OCI-LY3 (cell line): ENCODE results near the gene NKAIN2.

Source experiments
- EZH2phosphoT487 ChIP-seq: fragments of 200-600 bp; shearing (Covaris generic); IDR thresholded peaks from 2 replicates; pipeline ENCODE4 v1.6.1; 2018; ENCODE audit warnings: antibody characterized with exemption, mixed run types, low read depth
- TF ChIP-seq, protein P1 (sequence below): fragments of 200-600, 300-600 bp; sonication (generic); IDR thresholded peaks from 2 replicates; pipeline ENCODE4 v1.5.1; 2014; ENCODE audit warnings: antibody characterized with exemption, low read length, low read depth

DNA sequence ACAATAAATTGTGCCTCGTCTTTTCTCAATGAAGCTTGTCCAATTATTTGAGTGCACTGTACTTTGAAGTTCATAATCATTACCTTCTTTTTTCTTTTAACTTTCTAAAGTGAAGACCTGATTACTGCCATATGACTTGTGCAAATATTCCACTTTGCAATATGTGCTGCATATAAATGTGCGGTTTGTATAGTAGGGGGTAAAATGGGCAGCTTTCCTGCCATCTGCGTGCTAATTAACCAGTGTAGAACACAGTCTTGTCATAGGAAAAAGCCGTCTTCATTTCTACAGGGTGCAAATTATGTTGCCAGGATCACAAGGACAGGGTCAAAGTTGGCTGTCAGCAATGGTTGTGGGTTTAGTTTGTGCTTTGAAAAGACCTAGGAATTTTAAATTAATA, 397.0 kb downstream of the NKAIN2 start:
- TF ChIP-seq, protein P1, sequence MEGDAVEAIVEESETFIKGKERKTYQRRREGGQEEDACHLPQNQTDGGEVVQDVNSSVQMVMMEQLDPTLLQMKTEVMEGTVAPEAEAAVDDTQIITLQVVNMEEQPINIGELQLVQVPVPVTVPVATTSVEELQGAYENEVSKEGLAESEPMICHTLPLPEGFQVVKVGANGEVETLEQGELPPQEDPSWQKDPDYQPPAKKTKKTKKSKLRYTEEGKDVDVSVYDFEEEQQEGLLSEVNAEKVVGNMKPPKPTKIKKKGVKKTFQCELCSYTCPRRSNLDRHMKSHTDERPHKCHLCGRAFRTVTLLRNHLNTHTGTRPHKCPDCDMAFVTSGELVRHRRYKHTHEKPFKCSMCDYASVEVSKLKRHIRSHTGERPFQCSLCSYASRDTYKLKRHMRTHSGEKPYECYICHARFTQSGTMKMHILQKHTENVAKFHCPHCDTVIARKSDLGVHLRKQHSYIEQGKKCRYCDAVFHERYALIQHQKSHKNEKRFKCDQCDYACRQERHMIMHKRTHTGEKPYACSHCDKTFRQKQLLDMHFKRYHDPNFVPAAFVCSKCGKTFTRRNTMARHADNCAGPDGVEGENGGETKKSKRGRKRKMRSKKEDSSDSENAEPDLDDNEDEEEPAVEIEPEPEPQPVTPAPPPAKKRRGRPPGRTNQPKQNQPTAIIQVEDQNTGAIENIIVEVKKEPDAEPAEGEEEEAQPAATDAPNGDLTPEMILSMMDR: no peak
- TF ChIP-seq EZH2phosphoT487: no peak
